Neuronal stem cell (in vitro differentiated cells): ENCODE results near the gene ZNF469.
A peak's percentile ranks its signal among the peaks of the same experiment; 100 is the strongest.

Experiments
- DNase-seq: peaks from one replicate; pipeline ENCODE4 v3.0.0-alpha.2; 2013; ENCODE audit warnings: low spot score
- H2AFZ ChIP-seq: one replicate; pipeline ENCODE4 v1.6.1; 2013; ENCODE audit warnings: mild to moderate bottlenecking, low read length, inconsistent platforms
- H2AK5ac ChIP-seq: 2 replicates; pipeline ENCODE4 v1.6.1; 2013; ENCODE audit warnings: low read depth, mild to moderate bottlenecking, inconsistent platforms, low read length, moderate library complexity, mixed read lengths
- H2BK120ac ChIP-seq: 2 replicates; pipeline ENCODE4 v1.6.1; 2013; ENCODE audit warnings: low read depth, mild to moderate bottlenecking, inconsistent platforms, low read length, moderate library complexity, mixed read lengths
- H2BK12ac ChIP-seq: one replicate; pipeline ENCODE4 v1.6.1; 2013; ENCODE audit warnings: low read length, inconsistent platforms
- H2BK15ac ChIP-seq: 2 replicates; pipeline ENCODE4 v1.6.1; 2013; ENCODE audit warnings: mild to moderate bottlenecking, low read length, inconsistent platforms, mixed read lengths
- H2BK5ac ChIP-seq: one replicate; pipeline ENCODE4 v1.6.1; 2013; ENCODE audit warnings: inconsistent platforms, mild to moderate bottlenecking, low read length, moderate library complexity
- H3K14ac ChIP-seq: one replicate; pipeline ENCODE4 v1.6.1; 2013; ENCODE audit warnings: low read length, inconsistent platforms
- H3K18ac ChIP-seq: 2 replicates; pipeline ENCODE4 v1.6.1; 2013; ENCODE audit warnings: low read length, inconsistent platforms
- H3K23ac ChIP-seq: 2 replicates; pipeline ENCODE4 v1.6.1; 2013; ENCODE audit warnings: low read depth, mild to moderate bottlenecking, mixed read lengths, low read length, inconsistent platforms; ENCODE audit not compliant: poor library complexity
- H3K27ac ChIP-seq: replicated peaks from 3 replicates; pipeline ENCODE4 v1.5.1; 2013; ENCODE audit warnings: low read length, inconsistent platforms
- H3K27me3 ChIP-seq, 3 experiments: 2 replicates each; pipeline ENCODE4 v1.6.1; 2013; ENCODE audit warnings: low read length in 3 of 3, mild to moderate bottlenecking in 2 of 3, inconsistent platforms in 1 of 3, low read depth in 1 of 3, mixed read lengths in 1 of 3, moderate library complexity in 1 of 3; ENCODE audit not compliant: control insufficient read depth in 3 of 3, insufficient read depth in 3 of 3
- H3K36me3 ChIP-seq, 2 donors: replicated peaks in 1 of 2; 2 replicates each; pipeline ENCODE4 v1.6.1; 2013; ENCODE audit warnings: low read length in 2 of 2; ENCODE audit not compliant: control insufficient read depth in 2 of 2, insufficient read depth in 2 of 2
- H3K4ac ChIP-seq: 2 replicates; pipeline ENCODE4 v1.6.1; 2013; ENCODE audit warnings: inconsistent platforms, mild to moderate bottlenecking, low read length, moderate library complexity
- H3K4me1 ChIP-seq, 2 donors: 1 replicate in 1 of 2; 2 replicates in 1 of 2; pipeline ENCODE4 v1.6.1; 2013; ENCODE audit warnings: low read length in 2 of 2, low read depth in 1 of 2; ENCODE audit not compliant: control insufficient read depth in 2 of 2, insufficient read depth in 1 of 2
- H3K4me2 ChIP-seq: one replicate; pipeline ENCODE4 v1.6.1; 2013; ENCODE audit warnings: mild to moderate bottlenecking, low read length, inconsistent platforms; ENCODE audit not compliant: insufficient read depth, poor library complexity, severe bottlenecking
- H3K4me3 ChIP-seq, 2 donors: 2 replicates each; pipeline ENCODE4 v1.5.1; 2013; ENCODE audit warnings: low read length in 2 of 2, mild to moderate bottlenecking in 2 of 2, inconsistent platforms in 1 of 2, moderate library complexity in 1 of 2
- H3K79me1 ChIP-seq: one replicate; pipeline ENCODE4 v1.6.1; 2013; ENCODE audit warnings: low read depth, mild to moderate bottlenecking, inconsistent platforms, low read length, moderate library complexity
- H3K9ac ChIP-seq: one replicate; pipeline ENCODE4 v1.6.1; 2013; ENCODE audit warnings: mild to moderate bottlenecking, low read depth, low read length, inconsistent platforms; ENCODE audit not compliant: poor library complexity
- H3K9me3 ChIP-seq, 2 donors: replicated peaks in 1 of 2; 2 replicates each; pipeline versions ENCODE3 to v1.6.1; 2013; ENCODE audit warnings: low read length in 2 of 2, mild to moderate bottlenecking in 2 of 2, inconsistent platforms in 1 of 2, low read depth in 1 of 2, mixed read lengths in 1 of 2, moderate library complexity in 1 of 2; ENCODE audit not compliant: control insufficient read depth in 2 of 2, insufficient read depth in 1 of 2
- H4K8ac ChIP-seq: one replicate; pipeline ENCODE4 v1.6.1; 2013; ENCODE audit warnings: low read depth, mild to moderate bottlenecking, inconsistent platforms, low read length, moderate library complexity
- H4K91ac ChIP-seq: one replicate; pipeline ENCODE4 v1.6.1; 2013; ENCODE audit warnings: low read length, low read depth, mild to moderate bottlenecking, inconsistent platforms; ENCODE audit not compliant: poor library complexity
- WGBS, 2 donors: extraction: QIAGEN DNeasy Blood & Tissue Kit; methylation state at CpG; one replicate each; pipeline ENCODE4 v1.1.7; 2013; ENCODE audit warnings: missing lambda C conversion rate in 2 of 2, mixed read lengths in 1 of 2; ENCODE audit not compliant: insufficient read length in 2 of 2, insufficient replicate concordance in 1 of 2; ENCODE audit errors: extremely low coverage in 2 of 2; 5-methylcytosine and 5-hydroxymethylcytosine counted together

ZNF469 gene

GRCh38 chr16:88417684-88418476 lies 35.1 kb downstream of the ZNF469 start:
- H3K79me1 ChIP-seq, result peaks cover 2% of the 10 kb centered on the region
- peaks cover 0 to 22% (median 0%) of the 10 kb centered on the region in 3 experiments for H3K27me3 ChIP-seq
- no peak overlapping the region for H3K4me3 ChIP-seq
- peak overlapping the region; percentile 56 for H2AK5ac ChIP-seq
- WGBS, 2 donors, result no CpG with 5 or more reads among the region's 17 CpGs
- peak overlapping the region; percentile 8 for H3K14ac ChIP-seq
- H3K4me2 ChIP-seq, result no peak overlapping the region
- no peak overlapping the region for H3K4ac ChIP-seq
- H2BK5ac ChIP-seq, result peak overlapping the region; percentile 46
- peak overlapping the region; percentile 10 for H3K23ac ChIP-seq
- H3K27ac ChIP-seq, result no peak overlapping the region
- H4K91ac ChIP-seq, result no peak overlapping the region
- H3K9me3 ChIP-seq, result no peaks in the 10 kb centered on the region
- no peak overlapping the region for H4K8ac ChIP-seq
- peak overlapping the region; percentile 22 for H2BK12ac ChIP-seq
- H3K36me3 ChIP-seq, result no peaks in the 10 kb centered on the region
- no peak overlapping the region for H3K9ac ChIP-seq
- no peak overlapping the region for H2BK120ac ChIP-seq
- H3K4me1 ChIP-seq, result no peaks in the 10 kb centered on the region
- no peak overlapping the region for H2BK15ac ChIP-seq
- peak overlapping the region; percentile 48 for H3K18ac ChIP-seq
- no peak overlapping the region for H2AFZ ChIP-seq
- no peak for DNase-seq

GRCh38 chr16:88418869-88419268 lies 36.1 kb downstream of the ZNF469 start:
- Histone ChIP-seq H3K23ac (peak overlapping the region; percentile 85), H2BK12ac (peak overlapping the region; percentile 84), H2BK120ac (peak overlapping the region; percentile 61), H3K4ac (no peak overlapping the region), H3K4me3 (no peak overlapping the region), H2BK15ac (no peak overlapping the region), H3K4me1 (no peaks in the 10 kb centered on the region), H3K18ac (peak overlapping the region; percentile 83), H3K79me1 (peaks cover 2% of the 10 kb centered on the region), H4K91ac (no peak overlapping the region), H3K4me2 (no peak overlapping the region), H3K9me3 (no peaks in the 10 kb centered on the region), H2BK5ac (peak overlapping the region; percentile 66), H3K14ac (peak overlapping the region; percentile 21), H3K9ac (no peak overlapping the region), H3K36me3 (no peaks in the 10 kb centered on the region), H4K8ac (peak overlapping the region; percentile 17), H2AK5ac (peak overlapping the region; percentile 94), H3K27me3 (peaks cover 0 to 15% (median 0%) of the 10 kb centered on the region in 3 experiments), H3K27ac (no peak overlapping the region), H2AFZ (no peak overlapping the region)
- no CpG with 5 or more reads among the region's 18 CpGs for WGBS, 2 donors
- no peak for DNase-seq

GRCh38 chr16:88419790-88420189 lies 37.0 kb downstream of the ZNF469 start:
- Histone ChIP-seq H3K4me2 (no peak overlapping the region), H3K27me3 (peaks cover 0 to 15% (median 0%) of the 10 kb centered on the region in 3 experiments)
- WGBS, 2 donors, result no CpG with 5 or more reads among the region's 10 CpGs

GRCh38 chr16:88420496-88420895 lies 37.7 kb downstream of the ZNF469 start:
- H3K4me2 ChIP-seq, result no peak overlapping the region
- H3K9me3 ChIP-seq, result no peaks in the 10 kb centered on the region
- no peak overlapping the region for H3K27ac ChIP-seq
- peak overlapping the region; percentile 57 for H3K18ac ChIP-seq
- H3K9ac ChIP-seq, result peak overlapping the region; percentile 60
- peak overlapping the region; percentile 89 for H3K14ac ChIP-seq
- H2BK15ac ChIP-seq, result peak overlapping the region; percentile 75
- no peak overlapping the region for H3K4ac ChIP-seq
- H2AK5ac ChIP-seq, result peak overlapping the region; percentile 94
- no peak overlapping the region for H2BK120ac ChIP-seq
- H3K79me1 ChIP-seq, result peaks cover 2% of the 10 kb centered on the region
- no peak overlapping the region for H3K4me3 ChIP-seq
- H2AFZ ChIP-seq, result no peak overlapping the region
- H2BK12ac ChIP-seq, result no peak overlapping the region
- peak overlapping the region; percentile 85 for H3K23ac ChIP-seq
- no peak overlapping the region for H4K8ac ChIP-seq
- WGBS, 2 donors, result no CpG with 5 or more reads among the region's 12 CpGs
- no peak overlapping the region for H2BK5ac ChIP-seq
- peaks cover 0 to 19% (median 0%) of the 10 kb centered on the region in 3 experiments for H3K27me3 ChIP-seq
- no peaks in the 10 kb centered on the region for H3K4me1 ChIP-seq
- DNase-seq, result no peak
- H3K36me3 ChIP-seq, result no peaks in the 10 kb centered on the region
- H4K91ac ChIP-seq, result no peak overlapping the region

More at GRCh38 chr16:88419790-88420189, 37.0 kb downstream of the ZNF469 start:
- Histone ChIP-seq H3K18ac (peak overlapping the region; percentile 71), H3K23ac (peak overlapping the region; percentile 85), H3K27ac (no peak overlapping the region), H2AK5ac (peak overlapping the region; percentile 94), H4K8ac (no peak overlapping the region), H3K4me1 (no peaks in the 10 kb centered on the region), H3K4me3 (no peak overlapping the region), H3K4ac (peak overlapping the region; percentile 66), H3K79me1 (peaks cover 2% of the 10 kb centered on the region), H2BK12ac (peak overlapping the region; percentile 22), H3K36me3 (no peaks in the 10 kb centered on the region), H2AFZ (no peak overlapping the region), H2BK5ac (peak overlapping the region; percentile 66), H3K9me3 (no peaks in the 10 kb centered on the region), H2BK120ac (no peak overlapping the region), H4K91ac (peak overlapping the region; percentile 53), H3K9ac (no peak overlapping the region), H3K14ac (peak overlapping the region; percentile 89), H2BK15ac (peak overlapping the region; percentile 67)
- DNase-seq, result no peak
